GM23338 (cell line): Measurements from ENCODE around the gene CAMSAP2. TPM values are rescaled to one million over a fixed set of nuclear protein-coding genes. Genes with fewer than 3 reads are reported as not detected.

Experiments used
- ATAC-seq: fragments of 200-7000 bp; cut with Tn5 transposase; 3 replicates; pipeline ENCODE4 v1.9.1; 2020
- DNase-seq: peaks from one replicate; pipeline ENCODE4 v3.0.0-alpha.2; 2015; ENCODE audit warnings: low spot score
- H2AFZ ChIP-seq: fragments of 200-600 bp; sonication (generic); 2 replicates; pipeline ENCODE4 v1.8.0; 2016; ENCODE audit warnings: antibody characterized with exemption, mild to moderate bottlenecking, moderate library complexity
- H3F3A ChIP-seq: fragments of 200-600 bp; sonication (generic); replicated peaks from 2 replicates; pipeline ENCODE4 v1.8.0; 2017; ENCODE audit warnings: antibody characterized with exemption, mixed run types, low read depth
- H3K27ac ChIP-seq: fragments of 200-600 bp; sonication (generic); 2 replicates; pipeline ENCODE4 v1.6.1; 2016; ENCODE audit warnings: low read depth
- H3K27me3 ChIP-seq: fragments of 200-600 bp; sonication (generic); 2 replicates; pipeline ENCODE4 v1.8.0; 2016; ENCODE audit warnings: mild to moderate bottlenecking, mixed run types, moderate library complexity; ENCODE audit not compliant: insufficient read depth
- H3K36me3 ChIP-seq: fragments of 200-600 bp; sonication (generic); 2 replicates; pipeline ENCODE4 v1.8.0; 2016; ENCODE audit warnings: mild to moderate bottlenecking; ENCODE audit not compliant: insufficient read depth
- H3K4me1 ChIP-seq: fragments of 200-600 bp; sonication (generic); 2 replicates; pipeline ENCODE4 v1.8.0; 2016; ENCODE audit warnings: mild to moderate bottlenecking, moderate library complexity; ENCODE audit not compliant: insufficient read depth
- H3K4me2 ChIP-seq: fragments of 200-600 bp; sonication (generic); 2 replicates; pipeline ENCODE4 v1.7.1; 2017; ENCODE audit warnings: mixed run types
- H3K4me3 ChIP-seq: fragments of 200-600 bp; sonication (generic); 2 replicates; pipeline ENCODE4 v1.6.1; 2016; ENCODE audit warnings: mixed run types
- H3K79me2 ChIP-seq: fragments of 200-600 bp; sonication (generic); replicated peaks from 2 replicates; pipeline ENCODE4 v1.8.0; 2017; ENCODE audit warnings: mild to moderate bottlenecking; ENCODE audit not compliant: insufficient read depth
- H3K9me2 ChIP-seq: fragments of 200-600 bp; sonication (generic); 2 replicates; pipeline ENCODE4 v1.8.0; 2017; ENCODE audit not compliant: insufficient read depth
- H4K20me1 ChIP-seq: fragments of 200-600 bp; sonication (generic); replicated peaks from 2 replicates; pipeline ENCODE4 v1.8.0; 2017; ENCODE audit warnings: mild to moderate bottlenecking; ENCODE audit not compliant: insufficient read depth
- H3K27ac Mint-ChIP-seq: 2 replicates; pipeline ENCODE4 v1.8.0; 2020; ENCODE audit warnings: inconsistent platforms, mild to moderate bottlenecking, moderate library complexity, mixed read lengths
- H3K27me3 Mint-ChIP-seq: 3 replicates; pipeline ENCODE4 v1.8.0; 2022; ENCODE audit warnings: low read depth, mild to moderate bottlenecking, moderate library complexity, mixed read lengths, inconsistent platforms; ENCODE audit not compliant: insufficient read depth, poor library complexity
- H3K36me3 Mint-ChIP-seq: 3 replicates; pipeline ENCODE4 v1.8.0; 2021; ENCODE audit warnings: low read depth, mild to moderate bottlenecking, inconsistent platforms, moderate library complexity, mixed read lengths
- H3K4me1 Mint-ChIP-seq: 3 replicates; pipeline ENCODE4 v1.8.0; 2020; ENCODE audit warnings: mild to moderate bottlenecking, inconsistent platforms, mixed read lengths
- H3K4me3 Mint-ChIP-seq: 3 replicates; pipeline ENCODE4 v1.8.0; 2021; ENCODE audit warnings: moderate library complexity, mild to moderate bottlenecking, inconsistent platforms, mixed read lengths
- H3K9me3 Mint-ChIP-seq: 3 replicates; pipeline ENCODE4 v1.8.0; 2020; ENCODE audit warnings: moderate library complexity, mild to moderate bottlenecking, inconsistent platforms, mixed read lengths
- CREB1 ChIP-seq: fragments of 250-450 bp; sonication (Bioruptor Pico); IDR thresholded peaks from 2 replicates; pipeline ENCODE4 v1.5.0; 2020; ENCODE audit warnings: low read depth, mild to moderate bottlenecking, moderate library complexity
- EZH2 ChIP-seq: fragments of 200-600 bp; sonication (generic); IDR thresholded peaks from one replicate; pipeline ENCODE4 v1.8.0; 2017; ENCODE audit warnings: antibody characterized with exemption, mild to moderate bottlenecking, low read depth; ENCODE audit not compliant: unreplicated experiment
- EZH2phosphoT487 ChIP-seq: fragments of 200-600 bp; sonication (generic); IDR thresholded peaks from one replicate; pipeline ENCODE4 v1.8.1; 2018; ENCODE audit warnings: antibody characterized with exemption; ENCODE audit not compliant: unreplicated experiment
- JUNB ChIP-seq: IDR thresholded peaks from one replicate; pipeline ENCODE4 v1.6.1; 2016; ENCODE audit warnings: antibody characterized with exemption; ENCODE audit not compliant: unreplicated experiment
- NANOG ChIP-seq: IDR thresholded peaks from 2 replicates; pipeline ENCODE4 v1.6.1; 2016; ENCODE audit warnings: antibody characterized with exemption, borderline replicate concordance
- POLR2AphosphoS5 ChIP-seq: IDR thresholded peaks from 2 replicates; pipeline ENCODE4 v1.6.1; 2016; ENCODE audit warnings: antibody characterized with exemption, low read depth
- ZNF114 ChIP-seq: fragments of 250-450 bp; sonication (Bioruptor Pico); IDR thresholded peaks from 2 replicates; pipeline ENCODE4 v1.5.0; 2020; ENCODE audit warnings: mild to moderate bottlenecking, moderate library complexity
- ZNF331 ChIP-seq: fragments of 250-450 bp; sonication (Bioruptor Pico); IDR thresholded peaks from 2 replicates; pipeline ENCODE4 v1.5.0; 2020; ENCODE audit warnings: low read depth, mild to moderate bottlenecking, moderate library complexity
- polyA plus RNA-seq: library from polyadenylated mRNA; unstranded; fragments of >200 nt; fragmentation: Nextera tagmentation; extraction: Ambion mirVana; gene quantifications from 2 replicates; pipeline ENCODE4 v1.2.1, GENCODE V29; 2016
- total RNA-seq: library from RNA; depleted of rRNA; stranded (reverse); fragments of >200 nt; shearing (Covaris generic); gene quantifications from 2 replicates; pipeline ENCODE4 v1.2.3, GENCODE V29; 2014
- TF ChIP-seq, protein P1 (sequence below): IDR thresholded peaks from 2 replicates; pipeline ENCODE4 v1.6.1; 2016; ENCODE audit warnings: antibody characterized with exemption
- TF ChIP-seq, protein P2 (sequence below): IDR thresholded peaks from one replicate; pipeline ENCODE4 v1.6.1; 2018; ENCODE audit warnings: antibody characterized with exemption; ENCODE audit not compliant: unreplicated experiment

Gene CAMSAP2
- total and polyA plus RNA-seq, 2 experiments from 2014 or later: 9.1 to 21.3 TPM

DNA sequence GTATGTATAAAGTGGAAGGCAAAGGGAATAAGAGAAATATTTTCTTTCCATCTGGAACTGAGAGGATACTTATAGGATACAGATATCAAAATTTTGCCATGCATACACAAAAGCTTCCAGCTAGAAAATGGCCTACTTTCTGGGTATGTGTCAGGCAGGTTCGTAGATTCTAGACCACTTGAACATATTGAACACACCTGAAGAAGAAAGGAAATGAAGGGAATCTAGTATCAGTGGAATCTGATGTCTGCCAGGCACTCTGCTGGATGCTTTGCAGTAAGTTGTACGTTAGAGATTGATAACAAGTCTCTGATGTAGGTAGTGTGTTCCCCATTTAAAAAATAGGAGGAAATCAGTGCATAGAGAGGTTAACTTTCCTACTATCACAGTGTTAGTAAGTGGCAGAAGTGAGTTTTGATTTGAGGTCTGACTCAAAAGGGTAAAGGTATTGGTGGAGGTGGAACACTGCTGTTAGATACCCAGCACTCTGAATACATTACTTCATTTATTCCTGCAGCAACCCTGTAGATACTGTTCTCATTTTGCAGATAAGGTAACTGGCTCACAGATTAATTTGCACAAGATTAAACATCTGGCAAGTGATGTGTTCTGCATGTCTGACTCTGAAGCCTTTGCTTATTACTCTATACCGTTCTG is 3.0 kb downstream of the CAMSAP2 start:
- no peak overlapping the region for H3K27ac Mint-ChIP-seq
- peaks cover 23% of the 10 kb centered on the region; the same call in 1 of the 2 replicates for H3K4me1 ChIP-seq
- H3K4me1 Mint-ChIP-seq: peaks cover 33% of the 10 kb centered on the region; the same call in 2 of the 3 replicates
- DNase-seq: no peak
- peaks cover 19% of the 10 kb centered on the region for H4K20me1 ChIP-seq
- H3K9me3 Mint-ChIP-seq: no peaks in the 10 kb centered on the region; the same call in 2 of the 3 replicates
- H3F3A ChIP-seq: no peaks in the 10 kb centered on the region
- peaks cover 70% of the 10 kb centered on the region for H3K79me2 ChIP-seq
- ATAC-seq: no peak
- peaks cover 4% of the 10 kb centered on the region; the same call in 1 of the 3 replicates for H3K36me3 Mint-ChIP-seq
- peak overlapping the region; percentile 98 for H3K4me3 ChIP-seq
- TF ChIP-seq POLR2AphosphoS5: no peak
- TF ChIP-seq EZH2: no peak
- no peak for TF ChIP-seq CREB1 (CRISPR knock-in tag)
- TF ChIP-seq, protein P1, sequence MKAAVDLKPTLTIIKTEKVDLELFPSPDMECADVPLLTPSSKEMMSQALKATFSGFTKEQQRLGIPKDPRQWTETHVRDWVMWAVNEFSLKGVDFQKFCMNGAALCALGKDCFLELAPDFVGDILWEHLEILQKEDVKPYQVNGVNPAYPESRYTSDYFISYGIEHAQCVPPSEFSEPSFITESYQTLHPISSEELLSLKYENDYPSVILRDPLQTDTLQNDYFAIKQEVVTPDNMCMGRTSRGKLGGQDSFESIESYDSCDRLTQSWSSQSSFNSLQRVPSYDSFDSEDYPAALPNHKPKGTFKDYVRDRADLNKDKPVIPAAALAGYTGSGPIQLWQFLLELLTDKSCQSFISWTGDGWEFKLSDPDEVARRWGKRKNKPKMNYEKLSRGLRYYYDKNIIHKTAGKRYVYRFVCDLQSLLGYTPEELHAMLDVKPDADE: no peak
- TF ChIP-seq ZNF114 (CRISPR knock-in tag): no peak
- peak overlapping the region; percentile 99 for H3K4me3 Mint-ChIP-seq
- H3K27me3 ChIP-seq: peaks cover 13% of the 10 kb centered on the region; the same call in 1 of the 2 replicates
- no peaks in the 10 kb centered on the region for H3K36me3 ChIP-seq
- peaks cover 5% of the 10 kb centered on the region for H3K27me3 Mint-ChIP-seq
- peak overlapping the region; percentile 99 for H3K4me2 ChIP-seq
- H3K9me2 ChIP-seq: no peaks in the 10 kb centered on the region
- no peak overlapping the region for H2AFZ ChIP-seq
- H3K27ac ChIP-seq: no peak overlapping the region

DNA sequence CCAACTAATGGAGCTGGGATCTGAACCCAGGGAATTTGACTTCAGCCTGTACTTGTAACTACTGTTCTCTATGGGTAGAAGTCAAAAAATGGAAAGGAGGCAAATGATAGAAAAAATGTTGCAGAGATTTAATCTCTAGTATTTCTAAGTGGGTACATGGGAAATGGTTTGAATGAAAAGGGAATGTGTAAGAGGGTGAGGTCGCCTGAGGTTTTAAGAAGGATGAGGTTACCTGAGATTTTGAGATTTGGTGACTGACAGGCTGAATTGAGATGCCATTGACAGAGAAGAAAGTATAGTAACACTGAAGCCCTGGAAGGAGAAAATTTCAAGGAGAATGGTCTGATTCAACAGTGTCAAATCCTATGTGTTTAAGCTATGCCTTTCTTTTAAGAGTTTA is 5.5 kb downstream of the CAMSAP2 start:
- no peak for DNase-seq
- H3K4me1 Mint-ChIP-seq: peaks cover 25% of the 10 kb centered on the region

More for the DNA sequence above, 5.5 kb downstream of the CAMSAP2 start:
- Histone ChIP-seq H3K79me2 (peaks cover 95% of the 10 kb centered on the region), H2AFZ (no peak overlapping the region), H3K4me3 (no peak overlapping the region), H4K20me1 (peaks cover 24% of the 10 kb centered on the region), H3F3A (no peaks in the 10 kb centered on the region), H3K4me1 (peaks cover 18% of the 10 kb centered on the region; the same call in 1 of the 2 replicates), H3K27me3 (no peaks in the 10 kb centered on the region), H3K4me2 (no peak overlapping the region), H3K36me3 (no peaks in the 10 kb centered on the region), H3K9me2 (no peaks in the 10 kb centered on the region), H3K27ac (no peak overlapping the region)
- ATAC-seq: no peak
- Mint-ChIP-seq H3K36me3 (peaks cover 7% of the 10 kb centered on the region; the same call in 2 of the 3 replicates), H3K4me3 (no peak overlapping the region), H3K9me3 (no peaks in the 10 kb centered on the region; the same call in 2 of the 3 replicates), H3K27me3 (peaks cover 4% of the 10 kb centered on the region), H3K27ac (no peak overlapping the region)
- TF ChIP-seq, protein P1: no peak
- TF ChIP-seq EZH2phosphoT487 (no peak), EZH2 (no peak), ZNF331 (no peak), NANOG (no peak), JUNB (no peak)
- TF ChIP-seq, protein P2, sequence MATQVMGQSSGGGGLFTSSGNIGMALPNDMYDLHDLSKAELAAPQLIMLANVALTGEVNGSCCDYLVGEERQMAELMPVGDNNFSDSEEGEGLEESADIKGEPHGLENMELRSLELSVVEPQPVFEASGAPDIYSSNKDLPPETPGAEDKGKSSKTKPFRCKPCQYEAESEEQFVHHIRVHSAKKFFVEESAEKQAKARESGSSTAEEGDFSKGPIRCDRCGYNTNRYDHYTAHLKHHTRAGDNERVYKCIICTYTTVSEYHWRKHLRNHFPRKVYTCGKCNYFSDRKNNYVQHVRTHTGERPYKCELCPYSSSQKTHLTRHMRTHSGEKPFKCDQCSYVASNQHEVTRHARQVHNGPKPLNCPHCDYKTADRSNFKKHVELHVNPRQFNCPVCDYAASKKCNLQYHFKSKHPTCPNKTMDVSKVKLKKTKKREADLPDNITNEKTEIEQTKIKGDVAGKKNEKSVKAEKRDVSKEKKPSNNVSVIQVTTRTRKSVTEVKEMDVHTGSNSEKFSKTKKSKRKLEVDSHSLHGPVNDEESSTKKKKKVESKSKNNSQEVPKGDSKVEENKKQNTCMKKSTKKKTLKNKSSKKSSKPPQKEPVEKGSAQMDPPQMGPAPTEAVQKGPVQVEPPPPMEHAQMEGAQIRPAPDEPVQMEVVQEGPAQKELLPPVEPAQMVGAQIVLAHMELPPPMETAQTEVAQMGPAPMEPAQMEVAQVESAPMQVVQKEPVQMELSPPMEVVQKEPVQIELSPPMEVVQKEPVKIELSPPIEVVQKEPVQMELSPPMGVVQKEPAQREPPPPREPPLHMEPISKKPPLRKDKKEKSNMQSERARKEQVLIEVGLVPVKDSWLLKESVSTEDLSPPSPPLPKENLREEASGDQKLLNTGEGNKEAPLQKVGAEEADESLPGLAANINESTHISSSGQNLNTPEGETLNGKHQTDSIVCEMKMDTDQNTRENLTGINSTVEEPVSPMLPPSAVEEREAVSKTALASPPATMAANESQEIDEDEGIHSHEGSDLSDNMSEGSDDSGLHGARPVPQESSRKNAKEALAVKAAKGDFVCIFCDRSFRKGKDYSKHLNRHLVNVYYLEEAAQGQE: no peak
